Natural killer cell (primary cell): Measurements from ENCODE around the gene TRIM62. TPM values are rescaled to one million over a fixed set of nuclear protein-coding genes. Genes with fewer than 3 reads are reported as not detected.

ENCODE experiments used
- ATAC-seq, 3 donors: fragments of 150-1000 bp in 2 of 3; fragments of 200-7000 bp in 1 of 3; cut with Tn5 transposase; 1 replicate in 1 of 3; 2 replicates in 2 of 3; pipeline ENCODE4 v1.10.0; 2021; ENCODE audit warnings: mild to moderate bottlenecking in 2 of 3, moderate library complexity in 2 of 3
- DNase-seq, 2 donors: peaks; one replicate each; pipeline versions ENCODE4 v3.0.0 to v3.0.0-alpha.2; 2013 to 2021; ENCODE audit warnings: mixed read lengths in 1 of 2
- H3K27ac ChIP-seq: one replicate; pipeline ENCODE4 v1.5.1; 2013; ENCODE audit warnings: mild to moderate bottlenecking, low read length
- H3K27me3 ChIP-seq: one replicate; pipeline ENCODE4 v1.6.1; 2013; ENCODE audit warnings: low read length; ENCODE audit not compliant: control insufficient read depth, insufficient read depth
- H3K36me3 ChIP-seq: one replicate; pipeline ENCODE4 v1.6.1; 2013; ENCODE audit warnings: low read length; ENCODE audit not compliant: control insufficient read depth, insufficient read depth
- H3K4me1 ChIP-seq: one replicate; pipeline ENCODE4 v1.6.1; 2013; ENCODE audit warnings: low read length; ENCODE audit not compliant: control insufficient read depth, insufficient read depth
- H3K4me3 ChIP-seq: one replicate; pipeline ENCODE4 v1.5.1; 2013; ENCODE audit warnings: low read length
- H3K9me3 ChIP-seq: one replicate; pipeline ENCODE4 v1.6.1; 2013; ENCODE audit warnings: low read length; ENCODE audit not compliant: control insufficient read depth, insufficient read depth
- H3K27ac Mint-ChIP-seq, 2 donors: one replicate each; pipeline ENCODE4 v1.8.0; 2022; ENCODE audit warnings: mild to moderate bottlenecking in 2 of 2, mixed read lengths in 2 of 2, moderate library complexity in 1 of 2
- H3K27me3 Mint-ChIP-seq, 2 donors: one replicate each; pipeline ENCODE4 v1.8.0; 2022; ENCODE audit warnings: low read depth in 2 of 2, mixed read lengths in 2 of 2
- H3K36me3 Mint-ChIP-seq: one replicate; pipeline ENCODE4 v1.8.0; 2022; ENCODE audit warnings: mixed read lengths
- H3K4me1 Mint-ChIP-seq, 2 donors: one replicate each; pipeline ENCODE4 v1.8.0; 2022; ENCODE audit warnings: mixed read lengths in 2 of 2
- H3K4me3 Mint-ChIP-seq: one replicate; pipeline ENCODE4 v1.8.0; 2022; ENCODE audit warnings: mild to moderate bottlenecking, moderate library complexity, mixed read lengths
- H3K9me3 Mint-ChIP-seq, 2 donors: one replicate each; pipeline ENCODE4 v1.8.0; 2022; ENCODE audit warnings: mixed read lengths in 2 of 2
- WGBS: methylation state at CpG from one replicate; pipeline ENCODE4 v1.1.7; 2013; ENCODE audit warnings: missing lambda C conversion rate; ENCODE audit not compliant: insufficient coverage; 5-methylcytosine and 5-hydroxymethylcytosine counted together
- intact Hi-C: fragments of 100-400 bp; cut with micrococcal nuclease; formaldehyde crosslinking; loops from one replicate; pipeline ENCODE4 v1.14.2; 2022
- total RNA-seq, 4 donors: library from RNA; stranded (reverse); fragments of 120-200 nt in 1 of 4; gene quantifications; one replicate each; pipeline versions ENCODE4 v1.2.3 to v1.2.4, GENCODE V29; 2013 to 2022
- TF ChIP-seq, protein P1 (sequence below): fragments of 200-600 bp; IDR thresholded peaks from one replicate; pipeline ENCODE4 v1.8.0; 2022; ENCODE audit warnings: antibody characterized with exemption

The TRIM62 gene
- total RNA-seq, 3 donors from 2014 or later (not counting 1 experiment from before 2014, with no cell fraction given) = 18.2 to 35.4 (median 23.2) TPM

DNA sequence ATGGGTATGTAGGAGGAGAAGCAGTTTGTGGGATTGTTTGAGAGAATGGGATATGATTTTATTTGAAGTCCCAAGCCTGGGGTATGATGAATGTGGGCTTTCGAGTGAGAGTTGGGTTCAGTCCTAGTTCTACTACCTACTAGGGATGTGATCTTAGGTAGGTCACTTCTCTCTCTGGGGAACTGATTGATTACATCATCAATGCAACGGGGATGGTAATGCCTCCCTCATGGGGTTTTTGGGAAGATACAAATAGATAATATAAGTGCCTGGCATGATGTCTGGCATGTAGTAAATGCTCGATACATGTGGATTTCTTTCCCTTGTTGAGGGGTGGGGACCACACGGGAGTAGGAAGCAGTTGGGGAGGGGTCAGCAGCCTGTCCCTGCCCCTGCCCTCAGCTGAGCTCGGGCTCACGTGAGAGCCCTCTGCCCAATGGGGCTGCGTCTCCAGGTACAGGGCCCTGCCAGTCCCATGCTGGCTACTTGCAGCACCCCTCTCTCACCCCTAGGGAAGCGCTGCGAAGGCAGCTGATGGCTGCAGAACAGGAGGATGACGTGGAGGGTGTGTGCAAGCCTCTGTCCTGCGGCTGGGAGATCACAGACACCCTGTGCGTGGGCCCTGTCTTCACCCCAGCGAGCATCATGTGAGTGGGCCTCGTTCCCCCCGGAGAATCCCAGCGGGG lies 62.2 kb downstream of the TRIM62 start:
- no peaks in the 10 kb centered on the region for H3K27me3 ChIP-seq
- no peaks in the 10 kb centered on the region for H3K4me1 ChIP-seq
- no peak overlapping the region for H3K27ac Mint-ChIP-seq
- DNase-seq = no peak
- ATAC-seq = no peak
- H3K27me3 Mint-ChIP-seq = no peaks in the 10 kb centered on the region
- H3K4me1 Mint-ChIP-seq = no peaks in the 10 kb centered on the region
- H3K9me3 ChIP-seq = no peaks in the 10 kb centered on the region
- no peak overlapping the region for H3K4me3 ChIP-seq
- WGBS = 92% methylated on average over 15 of the region's 16 CpGs
- no peak overlapping the region for H3K27ac ChIP-seq
- TF ChIP-seq, protein P1, sequence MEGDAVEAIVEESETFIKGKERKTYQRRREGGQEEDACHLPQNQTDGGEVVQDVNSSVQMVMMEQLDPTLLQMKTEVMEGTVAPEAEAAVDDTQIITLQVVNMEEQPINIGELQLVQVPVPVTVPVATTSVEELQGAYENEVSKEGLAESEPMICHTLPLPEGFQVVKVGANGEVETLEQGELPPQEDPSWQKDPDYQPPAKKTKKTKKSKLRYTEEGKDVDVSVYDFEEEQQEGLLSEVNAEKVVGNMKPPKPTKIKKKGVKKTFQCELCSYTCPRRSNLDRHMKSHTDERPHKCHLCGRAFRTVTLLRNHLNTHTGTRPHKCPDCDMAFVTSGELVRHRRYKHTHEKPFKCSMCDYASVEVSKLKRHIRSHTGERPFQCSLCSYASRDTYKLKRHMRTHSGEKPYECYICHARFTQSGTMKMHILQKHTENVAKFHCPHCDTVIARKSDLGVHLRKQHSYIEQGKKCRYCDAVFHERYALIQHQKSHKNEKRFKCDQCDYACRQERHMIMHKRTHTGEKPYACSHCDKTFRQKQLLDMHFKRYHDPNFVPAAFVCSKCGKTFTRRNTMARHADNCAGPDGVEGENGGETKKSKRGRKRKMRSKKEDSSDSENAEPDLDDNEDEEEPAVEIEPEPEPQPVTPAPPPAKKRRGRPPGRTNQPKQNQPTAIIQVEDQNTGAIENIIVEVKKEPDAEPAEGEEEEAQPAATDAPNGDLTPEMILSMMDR = no peak
- H3K4me3 Mint-ChIP-seq = no peak overlapping the region
- no peaks in the 10 kb centered on the region for H3K36me3 ChIP-seq
- H3K9me3 Mint-ChIP-seq = no peaks in the 10 kb centered on the region
- H3K36me3 Mint-ChIP-seq = no peaks in the 10 kb centered on the region
- intact Hi-C loops = no loop called here

DNA sequence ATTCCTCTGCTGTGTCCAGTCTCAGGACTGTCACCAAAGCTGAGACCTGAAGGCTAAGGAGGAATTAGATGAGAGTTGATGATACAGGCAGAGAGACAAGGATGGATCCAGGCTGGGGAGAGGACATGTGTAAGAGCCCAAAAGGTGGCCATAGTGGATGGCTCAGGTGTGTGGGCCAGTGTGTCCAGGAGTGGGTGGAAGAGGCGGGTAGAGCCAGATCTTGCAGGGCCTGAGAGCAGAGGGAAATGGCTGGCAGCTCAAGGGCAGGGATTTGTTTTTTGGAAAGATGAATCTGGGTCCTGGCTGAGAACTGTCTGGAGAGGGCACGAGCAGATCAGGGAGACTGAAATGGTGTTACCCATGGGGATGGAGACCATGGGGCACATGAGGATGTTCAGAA lies 62.8 kb downstream of the TRIM62 start:
- no peak for DNase-seq
- Mint-ChIP-seq H3K4me1 (no peaks in the 10 kb centered on the region), H3K4me3 (no peak overlapping the region), H3K27ac (no peak overlapping the region), H3K36me3 (no peaks in the 10 kb centered on the region), H3K27me3 (no peaks in the 10 kb centered on the region), H3K9me3 (no peaks in the 10 kb centered on the region)
- ATAC-seq = no peak
- no peaks in the 10 kb centered on the region for H3K4me1 ChIP-seq
- intact Hi-C loops = no loop called here
- H3K27ac ChIP-seq = no peak overlapping the region
- WGBS = 87% methylated on average over 2 of the region's 2 CpGs
- no peaks in the 10 kb centered on the region for H3K27me3 ChIP-seq
- H3K4me3 ChIP-seq = no peak overlapping the region
- TF ChIP-seq, protein P1 = no peak
- no peaks in the 10 kb centered on the region for H3K36me3 ChIP-seq
- H3K9me3 ChIP-seq = no peaks in the 10 kb centered on the region

DNA sequence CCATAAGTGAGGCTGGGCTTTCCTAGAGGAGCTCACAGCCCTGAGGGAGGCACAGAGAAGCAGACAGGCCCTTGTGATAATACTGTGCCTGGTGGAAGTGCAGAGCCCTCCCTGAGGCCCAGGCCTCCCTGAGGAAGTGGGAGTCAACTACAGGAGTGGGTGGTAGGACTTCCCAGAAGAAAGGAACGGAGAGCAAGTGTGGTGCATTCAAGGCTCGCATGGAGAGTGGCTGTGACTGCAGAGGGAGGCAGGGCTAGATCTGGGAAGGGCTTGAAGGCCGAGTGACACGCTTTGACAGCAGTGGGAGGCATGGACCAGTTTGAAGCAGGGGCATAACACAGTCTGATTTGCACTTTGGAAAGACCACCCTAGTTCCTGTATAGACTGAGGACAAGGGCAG lies 63.6 kb downstream of the TRIM62 start:
- no peaks in the 10 kb centered on the region for H3K27me3 Mint-ChIP-seq
- H3K4me3 ChIP-seq = no peak overlapping the region
- no peaks in the 10 kb centered on the region for H3K36me3 ChIP-seq
- H3K27ac ChIP-seq = no peak overlapping the region
- no peak overlapping the region for H3K4me3 Mint-ChIP-seq
- TF ChIP-seq, protein P1 = no peak
- no peak for ATAC-seq
- no peaks in the 10 kb centered on the region for H3K4me1 Mint-ChIP-seq
- H3K27me3 ChIP-seq = no peaks in the 10 kb centered on the region
- no peaks in the 10 kb centered on the region for H3K36me3 Mint-ChIP-seq
- WGBS = 90% methylated on average over 4 of the region's 4 CpGs
- H3K4me1 ChIP-seq = no peaks in the 10 kb centered on the region
- no peaks in the 10 kb centered on the region for H3K9me3 Mint-ChIP-seq
- intact Hi-C loops = no loop called here
- H3K9me3 ChIP-seq = no peaks in the 10 kb centered on the region
- H3K27ac Mint-ChIP-seq = no peak overlapping the region
- no peak for DNase-seq
